Hepatocyte (in vitro differentiated cells): ENCODE results near the gene GRID2.

ENCODE experiments used
- CTCF ChIP-seq: fragments of 200-600 bp; sonication (generic); IDR thresholded peaks from 2 replicates; pipeline ENCODE4 v1.5.1; 2016; ENCODE audit warnings: antibody characterized with exemption, mild to moderate bottlenecking; ENCODE audit not compliant: poor library complexity
- EZH2 ChIP-seq: fragments of 200-600 bp; sonication (generic); IDR thresholded peaks from 2 replicates; pipeline ENCODE4 v1.6.1; 2016; ENCODE audit warnings: antibody characterized with exemption, mild to moderate bottlenecking, borderline replicate concordance
- EZH2phosphoT487 ChIP-seq: fragments of 200-600 bp; sonication (generic); IDR thresholded peaks from one replicate; pipeline ENCODE4 v1.6.1; 2018; ENCODE audit warnings: antibody characterized with exemption, mild to moderate bottlenecking, low read depth, moderate library complexity; ENCODE audit not compliant: unreplicated experiment, severe bottlenecking

- TF ChIP-seq EZH2phosphoT487 = no peak
- TF ChIP-seq EZH2 = no peak
- no peak for TF ChIP-seq CTCF
These were observed 355 bp downstream of the GRID2 start for GRCh38 chr4:92304121-92304520.
